Endothelial cell of umbilical vein (primary cell): ENCODE measurements around the gene BCL2. TPM values are rescaled to one million over a fixed set of nuclear protein-coding genes. Genes with fewer than 3 reads are reported as not detected.

Experiments used
- BruUV-seq: library from RNA; stranded (reverse); fragments of 400-500 nt; replicated peaks from 2 replicates; lab custom pipeline; 2021; lab: Mats Ljungman, UMichigan
- CTCF ChIA-PET: fragments of 300-600, 350-600 bp; sonication (Branson Sonifier 250); formaldehyde crosslinking; loops from one replicate; lab custom pipeline; 2021; ENCODE audit warnings: antibody characterized with exemption, inconsistent platforms; lab: Charles Lee
- POLR2A ChIA-PET: fragments of 300-600, 350-600 bp; sonication (Branson Sonifier 250); formaldehyde crosslinking; loops from one replicate; lab custom pipeline; 2021; ENCODE audit warnings: antibody characterized with exemption, inconsistent platforms; lab: Charles Lee
- DNase-seq: peaks from one replicate; pipeline ENCODE4 v3.0.0-alpha.2; 2011; ENCODE audit warnings: low read depth, low spot score
- FAIRE-seq: peaks from 2 replicates; lab custom pipeline; 2011; peaks lifted over from hg19 to GRCh38; lab: Jason Lieb, UNC
- H2AFZ ChIP-seq: 2 replicates; pipeline ENCODE4 v1.6.0; 2012; ENCODE audit warnings: low read depth, low read length, control low read depth, inconsistent platforms
- H3K27ac ChIP-seq: 2 replicates; pipeline ENCODE4 v1.5.1; 2011; ENCODE audit warnings: low read depth, mild to moderate bottlenecking, control low read depth, low read length, moderate library complexity; ENCODE audit not compliant: insufficient read depth
- H3K27me3 ChIP-seq, 2 experiments: 2 replicates each; pipeline versions ENCODE4 v1.6.0 to v1.6.1; 2011; ENCODE audit warnings: low read length in 2 of 2, mixed read lengths in 1 of 2; ENCODE audit not compliant: control insufficient read depth in 2 of 2, insufficient read depth in 2 of 2
- H3K36me3 ChIP-seq, 2 experiments: 2 replicates in 1 of 2; 3 replicates in 1 of 2; pipeline ENCODE4 v1.5.1; 2011; ENCODE audit warnings: low read length in 2 of 2, mild to moderate bottlenecking in 1 of 2, moderate library complexity in 1 of 2; ENCODE audit not compliant: control insufficient read depth in 2 of 2, insufficient read depth in 2 of 2; ENCODE audit errors: extremely low read depth in 1 of 2
- H3K4me1 ChIP-seq: 3 replicates; pipeline ENCODE4 v1.5.1; 2011; ENCODE audit warnings: mild to moderate bottlenecking, low read length; ENCODE audit not compliant: control insufficient read depth, insufficient read depth; ENCODE audit errors: extremely low read depth
- H3K4me2 ChIP-seq: 2 replicates; pipeline ENCODE4 v1.6.1; 2011; ENCODE audit warnings: low read length, control low read depth, mixed read lengths; ENCODE audit not compliant: insufficient read depth
- H3K4me3 ChIP-seq, 3 experiments: fragments of 200-600 bp in 1 of 3; sonication (generic), shearing (Covaris generic) in 1 of 3; replicated peaks in 1 of 3; 2 replicates each; pipeline ENCODE4 v1.5.1; 2011 to 2016; ENCODE audit warnings: control low read depth in 3 of 3, low read length in 3 of 3, mild to moderate bottlenecking in 2 of 3, inconsistent platforms in 1 of 3, low read depth in 1 of 3, moderate library complexity in 1 of 3; ENCODE audit not compliant: insufficient read depth in 1 of 3
- H3K79me2 ChIP-seq: 2 replicates; pipeline ENCODE4 v1.6.0; 2012; ENCODE audit warnings: low read length, inconsistent platforms; ENCODE audit not compliant: control insufficient read depth, insufficient read depth
- H3K9ac ChIP-seq: replicated peaks from 2 replicates; pipeline ENCODE3; 2011; ENCODE audit warnings: low read length, control low read depth; ENCODE audit not compliant: insufficient read depth; ENCODE audit errors: extremely low read depth
- H3K9me1 ChIP-seq: replicated peaks from 3 replicates; pipeline ENCODE4 v1.6.0; 2011; ENCODE audit warnings: mild to moderate bottlenecking, low read length; ENCODE audit not compliant: control insufficient read depth, insufficient read depth; ENCODE audit errors: extremely low read depth
- H3K9me3 ChIP-seq: replicated peaks from 2 replicates; pipeline ENCODE4 v1.5.1; 2012; ENCODE audit warnings: low read length, inconsistent platforms; ENCODE audit not compliant: control insufficient read depth, insufficient read depth
- H4K20me1 ChIP-seq: replicated peaks from 2 replicates; pipeline ENCODE3; 2011; ENCODE audit warnings: mild to moderate bottlenecking, low read length; ENCODE audit not compliant: control insufficient read depth, insufficient read depth; ENCODE audit errors: extremely low read depth
- FOS ChIP-seq: IDR thresholded peaks from 2 replicates; pipeline ENCODE4 v1.6.1; 2011; ENCODE audit warnings: mild to moderate bottlenecking, low read length, moderate library complexity, borderline replicate concordance; ENCODE audit not compliant: insufficient read depth
- GATA2 ChIP-seq: IDR thresholded peaks from 2 replicates; pipeline ENCODE4 v1.7.0; 2011; ENCODE audit warnings: low read depth, mild to moderate bottlenecking, moderate library complexity, mixed read lengths, low read length; ENCODE audit not compliant: insufficient read length, insufficient read depth
- JUN ChIP-seq: IDR thresholded peaks from 2 replicates; pipeline ENCODE4 v1.6.1; 2011; ENCODE audit warnings: borderline replicate concordance, low read depth; ENCODE audit not compliant: insufficient read length, insufficient read depth
- MYC ChIP-seq: IDR thresholded peaks from one replicate; pipeline ENCODE4 v1.6.1; 2011; ENCODE audit warnings: mild to moderate bottlenecking, low read depth, low read length
- POLR2A ChIP-seq: IDR thresholded peaks from 2 replicates; pipeline ENCODE4 v1.6.1; 2012; ENCODE audit warnings: low read depth, mild to moderate bottlenecking, control low read depth, low read length
- POLR2AphosphoS5 ChIP-seq: IDR thresholded peaks from 2 replicates; pipeline ENCODE4 v1.6.1; 2012; ENCODE audit warnings: low read depth, mild to moderate bottlenecking, control low read depth, low read length, moderate library complexity; ENCODE audit not compliant: insufficient read depth
- dilution Hi-C: fragments of 300-500 bp; cut with MboI; formaldehyde crosslinking; loops from one replicate; pipeline ENCODE4 v1.15.0; 2019; ENCODE audit warnings: low sequenced_read_pairs; ENCODE audit not compliant: extremely low pct_ligation_motif_present
- intact Hi-C: fragments of 100-400 bp; cut with micrococcal nuclease; formaldehyde crosslinking; loops from one replicate; pipeline ENCODE4 v1.10.0; 2022
- polyA plus RNA-seq, 4 experiments: library from polyadenylated mRNA; depleted of rRNA in 3 of 4; stranded (reverse) in 3 of 4; unstranded in 1 of 4; fragments of >200 nt; gene quantifications; 2 replicates each; pipeline versions ENCODE4 v1.2.1 to v1.2.3, GENCODE V29; 2011 to 2012; ENCODE audit warnings: missing spikeins in 1 of 4
- total RNA-seq: library from RNA; stranded (reverse); gene quantifications from 2 replicates; pipeline ENCODE4 v1.2.3, GENCODE V29; 2021
- TF ChIP-seq, protein P1 (sequence below): IDR thresholded peaks from 2 replicates; pipeline ENCODE4 v1.6.1; 2011; ENCODE audit not compliant: insufficient read depth, insufficient read length
- TF ChIP-seq, protein P2 (sequence below), 2 donors: IDR thresholded peaks; 1 replicate in 1 of 2; 2 replicates in 1 of 2; pipeline ENCODE4 v1.5.1; 2011; ENCODE audit warnings: low read length in 2 of 2, mild to moderate bottlenecking in 2 of 2, moderate library complexity in 2 of 2, control low read depth in 1 of 2, inconsistent platforms in 1 of 2, low read depth in 1 of 2; ENCODE audit not compliant: insufficient read depth in 1 of 2; ENCODE audit errors: extremely low read depth in 1 of 2

The BCL2 gene
- total and polyA plus RNA-seq, 2 donors (not counting 3 experiments of a cell fraction or from before 2014, with no cell fraction given) = 0.35 to 5.0 TPM

DNA sequence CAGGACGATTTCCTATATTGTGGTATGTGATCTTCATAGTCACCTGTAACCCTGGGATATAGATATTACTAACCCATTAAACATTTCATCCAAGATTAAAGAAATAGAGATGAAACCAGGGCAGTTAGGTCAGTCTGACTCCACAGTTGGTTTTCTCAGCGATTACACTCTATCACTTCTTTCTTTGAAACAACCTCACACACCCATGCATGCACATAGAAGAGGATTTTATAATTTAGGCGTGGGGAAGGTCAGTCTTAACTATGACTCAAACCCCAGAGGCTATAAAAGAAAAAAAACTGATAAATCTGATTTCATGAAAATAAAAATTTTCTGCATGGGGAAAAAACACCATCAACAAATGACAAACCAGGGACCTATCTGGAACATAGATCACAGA is 54.2 kb downstream of the BCL2 start:
- Histone ChIP-seq H3K27ac (no peak overlapping the region), H2AFZ (no peak overlapping the region), H3K79me2 (no peaks in the 10 kb centered on the region), H3K4me3 (no peak overlapping the region), H4K20me1 (no peaks in the 10 kb centered on the region), H3K4me2 (no peak overlapping the region), H3K27me3 (peaks cover 0 to 2% of the 10 kb centered on the region in 2 experiments), H3K9ac (no peak overlapping the region), H3K9me3 (no peaks in the 10 kb centered on the region), H3K36me3 (no peaks in the 10 kb centered on the region), H3K4me1 (no peaks in the 10 kb centered on the region), H3K9me1 (no peaks in the 10 kb centered on the region)
- no peak for TF ChIP-seq FOS
- intact Hi-C loops = no loop called here
- FAIRE-seq (no peak), DNase-seq (no peak)
- dilution Hi-C loops = no loop called here
- no TSS peak for BruUV-seq
- ChIA-PET CTCF (no interaction called here), POLR2A (no interaction called here)

DNA sequence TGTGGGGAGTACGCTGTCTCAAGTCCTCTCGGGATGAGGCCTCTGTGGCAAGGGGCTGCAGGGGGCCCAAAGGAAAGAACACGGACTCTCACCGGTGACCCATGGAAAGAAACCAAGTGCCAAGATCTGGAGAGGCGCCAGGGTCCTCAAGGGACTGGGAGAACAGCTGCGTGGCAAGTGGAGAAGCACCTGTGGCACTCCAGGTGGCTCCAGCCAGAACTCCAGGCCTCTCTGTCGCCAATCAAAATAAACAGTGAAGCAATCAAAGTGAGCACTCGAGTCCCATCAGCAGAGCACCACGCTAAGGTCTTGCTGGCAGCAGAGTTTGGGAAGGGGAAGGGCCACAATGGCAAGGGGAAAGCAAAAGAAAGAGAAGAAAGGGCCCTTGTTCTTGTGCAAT is 54.7 kb downstream of the BCL2 start:
- TF ChIP-seq, protein P1, sequence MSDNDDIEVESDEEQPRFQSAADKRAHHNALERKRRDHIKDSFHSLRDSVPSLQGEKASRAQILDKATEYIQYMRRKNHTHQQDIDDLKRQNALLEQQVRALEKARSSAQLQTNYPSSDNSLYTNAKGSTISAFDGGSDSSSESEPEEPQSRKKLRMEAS = no peak
- no peak for TF ChIP-seq MYC
- TF ChIP-seq, protein P2, sequence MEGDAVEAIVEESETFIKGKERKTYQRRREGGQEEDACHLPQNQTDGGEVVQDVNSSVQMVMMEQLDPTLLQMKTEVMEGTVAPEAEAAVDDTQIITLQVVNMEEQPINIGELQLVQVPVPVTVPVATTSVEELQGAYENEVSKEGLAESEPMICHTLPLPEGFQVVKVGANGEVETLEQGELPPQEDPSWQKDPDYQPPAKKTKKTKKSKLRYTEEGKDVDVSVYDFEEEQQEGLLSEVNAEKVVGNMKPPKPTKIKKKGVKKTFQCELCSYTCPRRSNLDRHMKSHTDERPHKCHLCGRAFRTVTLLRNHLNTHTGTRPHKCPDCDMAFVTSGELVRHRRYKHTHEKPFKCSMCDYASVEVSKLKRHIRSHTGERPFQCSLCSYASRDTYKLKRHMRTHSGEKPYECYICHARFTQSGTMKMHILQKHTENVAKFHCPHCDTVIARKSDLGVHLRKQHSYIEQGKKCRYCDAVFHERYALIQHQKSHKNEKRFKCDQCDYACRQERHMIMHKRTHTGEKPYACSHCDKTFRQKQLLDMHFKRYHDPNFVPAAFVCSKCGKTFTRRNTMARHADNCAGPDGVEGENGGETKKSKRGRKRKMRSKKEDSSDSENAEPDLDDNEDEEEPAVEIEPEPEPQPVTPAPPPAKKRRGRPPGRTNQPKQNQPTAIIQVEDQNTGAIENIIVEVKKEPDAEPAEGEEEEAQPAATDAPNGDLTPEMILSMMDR (IDR thresholded peaks at IDR 0.05; ENCODE audit: extremely low read depth in 1 of 2, insufficient read depth in 1 of 2, low read depth in 1 of 2, low read length in 2 of 2) = no peak
- TF ChIP-seq GATA2 = no peak
- no peak for TF ChIP-seq POLR2AphosphoS5
- no peak for TF ChIP-seq POLR2A
- no peak for TF ChIP-seq JUN
- Histone ChIP-seq H3K4me2 (no peak overlapping the region), H3K9me3 (no peaks in the 10 kb centered on the region), H4K20me1 (no peaks in the 10 kb centered on the region), H3K27me3 (peaks cover 0 to 2% of the 10 kb centered on the region in 2 experiments), H3K4me1 (no peaks in the 10 kb centered on the region), H3K36me3 (no peaks in the 10 kb centered on the region), H3K9me1 (no peaks in the 10 kb centered on the region), H3K27ac (no peak overlapping the region), H3K9ac (no peak overlapping the region), H3K4me3 (no peak overlapping the region), H3K79me2 (no peaks in the 10 kb centered on the region), H2AFZ (no peak overlapping the region)
- DNase-seq (no peak), FAIRE-seq (no peak)
- intact Hi-C loops = no loop called here
- dilution Hi-C loops = no loop called here
- no TSS peak for BruUV-seq
- POLR2A ChIA-PET = no interaction called here
- CTCF ChIA-PET = no interaction called here
